HepG2 (cell line): ENCODE data around the gene UBE3A. TPM values are rescaled to one million over a fixed set of nuclear protein-coding genes. Genes with fewer than 3 reads are reported as not detected.

Experiments
- ATF6 ChIP-seq: sonication (generic); formaldehyde crosslinking; conservative IDR thresholded peaks from 2 replicates; pipeline ENCODE4 v1.4.0; 2020; ENCODE audit warnings: missing genetic modification reagents
- BRCA1 ChIP-seq: sonication (generic); formaldehyde crosslinking; IDR thresholded peaks from 2 replicates; pipeline ENCODE4 v1.4.0; 2020; ENCODE audit warnings: missing genetic modification reagents
- CREB1 ChIP-seq, 2 experiments: fragments of 450-650 bp in 1 of 2; IDR thresholded peaks; 2 replicates each; pipeline ENCODE4 v1.6.1; 2016 to 2017; ENCODE audit warnings: control low read depth in 1 of 2, mild to moderate bottlenecking in 1 of 2, missing compliant biosample characterization in 1 of 2, missing genetic modification characterization in 1 of 2
- DBP ChIP-seq: sonication (generic); formaldehyde crosslinking; IDR thresholded peaks from 2 replicates; pipeline ENCODE4 v1.4.0; 2020; ENCODE audit warnings: missing genetic modification reagents; ENCODE audit errors: not compliant biosample characterization
- FLYWCH1 ChIP-seq: sonication (generic); formaldehyde crosslinking; IDR thresholded peaks from 2 replicates; pipeline ENCODE4 v1.8.1; 2023; ENCODE audit warnings: mild to moderate bottlenecking, missing genetic modification reagents
- HIC2 ChIP-seq: sonication (generic); formaldehyde crosslinking; IDR thresholded peaks from 2 replicates; pipeline ENCODE4 v1.9.0; 2022; ENCODE audit warnings: low read depth, missing genetic modification reagents
- MAF1 ChIP-seq: sonication (generic); formaldehyde crosslinking; IDR thresholded peaks from 2 replicates; pipeline ENCODE4 v1.5.0; 2020; ENCODE audit warnings: missing genetic modification reagents, borderline replicate concordance
- MAFF ChIP-seq: IDR thresholded peaks from 2 replicates; pipeline ENCODE4 v1.6.1; 2011; ENCODE audit warnings: low read depth, low read length, improper control_type of control experiment
- MXD4 ChIP-seq: IDR thresholded peaks from 2 replicates; pipeline ENCODE4 v1.6.1; 2016; ENCODE audit warnings: mild to moderate bottlenecking, missing biosample characterization, missing genetic modification reagents
- NR2F6 ChIP-seq, 2 experiments: IDR thresholded peaks; 2 replicates each; pipeline ENCODE4 v1.6.1; 2016; ENCODE audit warnings: antibody characterized with exemption in 1 of 2, mild to moderate bottlenecking in 1 of 2
- RFX1 ChIP-seq: fragments of 450-650 bp; IDR thresholded peaks from 2 replicates; pipeline ENCODE4 v1.6.1; 2017
- SMARCC2 ChIP-seq: fragments of 450-650 bp; IDR thresholded peaks from 2 replicates; pipeline ENCODE4 v1.6.1; 2017; ENCODE audit warnings: antibody characterized with exemption, mild to moderate bottlenecking
- ZNF274 ChIP-seq: sonication (generic); formaldehyde crosslinking; IDR thresholded peaks from 2 replicates; pipeline ENCODE4 v1.5.1; 2020; ENCODE audit warnings: mild to moderate bottlenecking, missing genetic modification reagents
- ZNF280D ChIP-seq: sonication (generic); formaldehyde crosslinking; IDR thresholded peaks from 2 replicates; pipeline ENCODE4 v1.5.1; 2020; ENCODE audit warnings: mild to moderate bottlenecking, missing genetic modification reagents
- ZNF281 ChIP-seq: sonication (generic); formaldehyde crosslinking; IDR thresholded peaks from 2 replicates; pipeline ENCODE4 v1.4.0; 2020; ENCODE audit warnings: missing genetic modification reagents, borderline replicate concordance
- ZNF282 ChIP-seq: fragments of 450-650 bp; IDR thresholded peaks from 2 replicates; pipeline ENCODE4 v1.6.1; 2018; ENCODE audit not compliant: partially characterized antibody
- ZNF546 ChIP-seq: sonication (generic); formaldehyde crosslinking; conservative IDR thresholded peaks from 2 replicates; pipeline ENCODE4 v1.8.1; 2023; ENCODE audit warnings: mild to moderate bottlenecking, missing genetic modification reagents
- ZNF761 ChIP-seq: sonication (generic); formaldehyde crosslinking; conservative IDR thresholded peaks from 2 replicates; pipeline ENCODE4 v1.4.0; 2020; ENCODE audit warnings: mild to moderate bottlenecking, missing genetic modification reagents
- polyA plus RNA-seq, 8 experiments: library from polyadenylated mRNA; depleted of rRNA in 3 of 8; stranded (reverse) in 7 of 8; unstranded in 1 of 8; fragments of >200 nt; fragmentation: Illumina TruSeq in 4 of 8; extraction: Trizol in 4 of 8; gene quantifications; 2 replicates each; pipeline versions ENCODE4 v1.2.1 to v1.2.3, GENCODE V29; 2011 to 2016; ENCODE audit warnings: low read depth in 4 of 8, missing spikeins in 1 of 8, mixed read lengths in 1 of 8; ENCODE audit not compliant: insufficient read depth in 1 of 8
- total RNA-seq, 5 experiments: library from RNA; depleted of rRNA; stranded (reverse); fragments of >200 nt; fragmentation: Illumina TruSeq; extraction: Trizol; gene quantifications; 2 replicates each; pipeline ENCODE4 v1.2.3, GENCODE V29; 2016; ENCODE audit warnings: low read depth in 1 of 5

The UBE3A gene
- total and polyA plus RNA-seq, 2 of the 13 experiments (the other 11 are each of a cell fraction or from before 2014, with no cell fraction given) = 17.3 to 80.5 TPM

GRCh38 chr15:25437777-25438600 is 835 bp downstream of the UBE3A start (continued):
- TF ChIP-seq CREB1 (IDR thresholded peaks at IDR 0.05) = no peak
- no peak for TF ChIP-seq CREB1 (CRISPR knock-in tag; IDR thresholded peaks at IDR 0.05)
- TF ChIP-seq DBP (CRISPR knock-in tag) = no peak
- peak; percentile 43; the same call in 1 of the 2 replicates for TF ChIP-seq ZNF761 (CRISPR knock-in tag)
- no peak for TF ChIP-seq SMARCC2
- TF ChIP-seq ZNF280D (CRISPR knock-in tag) = peak; percentile 66
- TF ChIP-seq ZNF274 = peak; percentile 37
- TF ChIP-seq MXD4 (CRISPR knock-in tag) = no peak
- TF ChIP-seq ATF6 = no peak
- TF ChIP-seq RFX1 = no peak
- 0 out of 2 replicates have a peak, but pooled peaks have one; percentile 49 for TF ChIP-seq ZNF546
- TF ChIP-seq MAFF = no peak
- TF ChIP-seq ZNF281 (CRISPR knock-in tag) = peak; percentile 38; the same call in 1 of the 2 replicates
- TF ChIP-seq BRCA1 (CRISPR knock-in tag) = no peak
- 0 out of 2 replicates have a peak, but pooled peaks have one; percentile 44 for TF ChIP-seq HIC2 (CRISPR knock-in tag)
- TF ChIP-seq NR2F6 (IDR thresholded peaks at IDR 0.05) = no peak
- peak; percentile 10; the same call in 1 of the 2 replicates for TF ChIP-seq NR2F6 (CRISPR knock-in tag; IDR thresholded peaks at IDR 0.05)
- no peak for TF ChIP-seq ZNF282
- TF ChIP-seq MAF1 (CRISPR knock-in tag) = no peak
- TF ChIP-seq FLYWCH1 (CRISPR knock-in tag) = no peak
